GM11168 (cell line): Measurements from ENCODE around the gene ZSWIM6.

Experiments
- in situ Hi-C: fragments of 300-500 bp; cut with MboI; formaldehyde crosslinking; loops from one replicate; pipeline ENCODE4 v1.12.0; 2022; ENCODE audit warnings: low sequenced_read_pairs; ENCODE audit not compliant: unreplicated experiment

The ZSWIM6 gene

GRCh38 chr5:61331407-61332357 is at the start of gene ZSWIM6:
TSS of gene ZSWIM6 (plus strand) at chr5:61332258. CDS start at chr5:61332273, 15 bp downstream.
- in situ Hi-C loops = no loop called here

- in situ Hi-C loops = no loop called here
These were observed 48.6 kb upstream of the ZSWIM6 start for GRCh38 chr5:61283471-61283870.

- in situ Hi-C loops = no loop called here
These were observed 46.5 kb upstream of the ZSWIM6 start for GRCh38 chr5:61285531-61285930.

GRCh38 chr5:61286446-61287132 is 45.5 kb upstream of the ZSWIM6 start:
- in situ Hi-C loops = no loop called here

- in situ Hi-C loops = no loop called here
These were observed 44.6 kb upstream of the ZSWIM6 start for GRCh38 chr5:61287474-61287873.

- in situ Hi-C loops = no loop called here
These were observed 42.8 kb upstream of the ZSWIM6 start for GRCh38 chr5:61289241-61289640.

GRCh38 chr5:61289669-61290306 is 42.3 kb upstream of the ZSWIM6 start:
- in situ Hi-C loops = no loop called here

GRCh38 chr5:61290791-61291210 is 41.3 kb upstream of the ZSWIM6 start:
- in situ Hi-C loops = no loop called here

GRCh38 chr5:61292062-61292657 is 39.9 kb upstream of the ZSWIM6 start:
- in situ Hi-C loops = no loop called here

- in situ Hi-C loops = no loop called here
These were observed 39.0 kb upstream of the ZSWIM6 start for GRCh38 chr5:61293071-61293470.

GRCh38 chr5:61293873-61294272 is 38.2 kb upstream of the ZSWIM6 start:
- in situ Hi-C loops = no loop called here

- in situ Hi-C loops = no loop called here
These were observed 36.7 kb upstream of the ZSWIM6 start for GRCh38 chr5:61295365-61295764.

- in situ Hi-C loops = no loop called here
These were observed 34.0 kb upstream of the ZSWIM6 start for GRCh38 chr5:61298066-61298465.

- in situ Hi-C loops = no loop called here
These were observed 33.5 kb upstream of the ZSWIM6 start for GRCh38 chr5:61298580-61298979.

GRCh38 chr5:61299261-61299681 is 32.8 kb upstream of the ZSWIM6 start:
- in situ Hi-C loops = no loop called here

- in situ Hi-C loops = no loop called here
These were observed 30.5 kb upstream of the ZSWIM6 start for GRCh38 chr5:61301341-61302199.

GRCh38 chr5:61302200-61302563 is 29.9 kb upstream of the ZSWIM6 start:
- in situ Hi-C loops = no loop called here

- in situ Hi-C loops = no loop called here
These were observed 28.7 kb upstream of the ZSWIM6 start for GRCh38 chr5:61303346-61303745.

- in situ Hi-C loops = no loop called here
These were observed 27.3 kb upstream of the ZSWIM6 start for GRCh38 chr5:61304590-61305381.
